C4-2B (cell line): ENCODE results near the gene MAP4K3.

Source experiments
- H3K27ac ChIP-seq: fragments of 450-650 bp; 2 replicates; pipeline ENCODE4 v1.5.1; 2017
- ZFX ChIP-seq: fragments of 450-650 bp; IDR thresholded peaks from 2 replicates; pipeline ENCODE4 v1.6.1; 2017
- TF ChIP-seq, protein P1 (sequence below): fragments of 450-650 bp; conservative IDR thresholded peaks from 2 replicates; pipeline ENCODE4 v1.5.1; 2017; ENCODE audit warnings: mild to moderate bottlenecking

The MAP4K3 gene

DNA sequence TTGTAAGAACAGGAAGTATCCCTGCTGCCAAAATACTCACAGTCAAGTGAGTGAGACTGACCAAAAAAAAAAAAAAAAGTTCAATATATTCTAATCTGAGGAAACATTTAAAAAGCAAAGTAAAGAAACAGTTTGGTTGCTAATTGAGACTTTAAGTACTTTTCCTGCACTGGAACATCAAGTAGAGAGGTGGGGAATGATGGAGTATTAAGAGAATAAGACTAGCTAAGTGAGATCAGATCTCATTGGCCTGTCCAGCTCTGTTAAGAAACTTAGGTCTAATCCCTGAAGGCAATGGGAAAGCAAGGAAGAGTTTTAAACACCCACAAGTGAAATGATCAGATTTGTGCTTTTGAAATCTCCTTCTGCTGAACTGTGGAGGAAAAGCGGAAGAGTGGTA, 27.8 kb upstream of the MAP4K3 start:
- TF ChIP-seq, protein P1, sequence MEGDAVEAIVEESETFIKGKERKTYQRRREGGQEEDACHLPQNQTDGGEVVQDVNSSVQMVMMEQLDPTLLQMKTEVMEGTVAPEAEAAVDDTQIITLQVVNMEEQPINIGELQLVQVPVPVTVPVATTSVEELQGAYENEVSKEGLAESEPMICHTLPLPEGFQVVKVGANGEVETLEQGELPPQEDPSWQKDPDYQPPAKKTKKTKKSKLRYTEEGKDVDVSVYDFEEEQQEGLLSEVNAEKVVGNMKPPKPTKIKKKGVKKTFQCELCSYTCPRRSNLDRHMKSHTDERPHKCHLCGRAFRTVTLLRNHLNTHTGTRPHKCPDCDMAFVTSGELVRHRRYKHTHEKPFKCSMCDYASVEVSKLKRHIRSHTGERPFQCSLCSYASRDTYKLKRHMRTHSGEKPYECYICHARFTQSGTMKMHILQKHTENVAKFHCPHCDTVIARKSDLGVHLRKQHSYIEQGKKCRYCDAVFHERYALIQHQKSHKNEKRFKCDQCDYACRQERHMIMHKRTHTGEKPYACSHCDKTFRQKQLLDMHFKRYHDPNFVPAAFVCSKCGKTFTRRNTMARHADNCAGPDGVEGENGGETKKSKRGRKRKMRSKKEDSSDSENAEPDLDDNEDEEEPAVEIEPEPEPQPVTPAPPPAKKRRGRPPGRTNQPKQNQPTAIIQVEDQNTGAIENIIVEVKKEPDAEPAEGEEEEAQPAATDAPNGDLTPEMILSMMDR: no peak
- TF ChIP-seq ZFX: no peak

DNA sequence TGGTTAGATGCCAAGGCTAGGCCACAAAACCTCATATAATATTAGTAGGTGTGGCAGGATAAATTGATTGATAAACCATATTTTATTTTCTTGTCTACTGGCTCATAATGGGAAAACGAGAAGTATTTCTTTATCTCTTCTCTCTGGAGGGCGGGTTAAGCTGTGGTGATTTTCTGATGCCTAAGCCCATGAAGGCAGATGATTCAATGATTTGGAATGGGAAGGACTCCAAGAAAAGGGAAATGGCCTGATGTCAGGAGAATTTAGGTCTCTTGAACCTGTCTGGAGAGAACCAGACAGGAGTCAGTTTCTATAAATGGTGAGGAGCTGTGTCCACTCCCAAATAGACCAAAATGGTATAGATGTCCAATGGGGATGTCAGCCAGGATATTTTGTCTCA, 18.7 kb upstream of the MAP4K3 start:
- no peak overlapping the region for H3K27ac ChIP-seq
- TF ChIP-seq, protein P1: no peak
- no peak for TF ChIP-seq ZFX

More for the DNA sequence above, 27.8 kb upstream of the MAP4K3 start:
- H3K27ac ChIP-seq: no peak overlapping the region

GRCh38 chr2:39452396-39452795, 15.3 kb upstream of the MAP4K3 start:
- TF ChIP-seq, protein P1: no peak
- TF ChIP-seq ZFX: no peak
- H3K27ac ChIP-seq: no peak overlapping the region

GRCh38 chr2:39451954-39452353, 14.9 kb upstream of the MAP4K3 start:
- no peak overlapping the region for H3K27ac ChIP-seq
- TF ChIP-seq, protein P1: no peak

DNA sequence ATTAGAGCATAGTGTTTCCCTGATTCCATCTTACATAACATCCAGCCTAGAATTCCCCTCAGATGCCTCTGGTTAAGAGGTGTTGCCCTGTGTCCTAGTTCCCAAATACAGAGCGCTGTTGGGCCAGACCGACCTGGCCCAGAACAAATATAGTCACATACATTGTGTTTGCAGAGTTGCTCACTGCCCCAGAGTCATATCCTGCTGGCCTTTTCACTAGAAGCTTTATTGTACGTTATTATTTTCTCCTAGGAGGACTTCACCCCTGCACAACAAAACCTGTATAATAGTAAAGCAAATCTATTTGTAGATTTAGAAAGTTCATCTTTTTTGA, 11.1 kb upstream of the MAP4K3 start:
- H3K27ac ChIP-seq: no peak overlapping the region

DNA sequence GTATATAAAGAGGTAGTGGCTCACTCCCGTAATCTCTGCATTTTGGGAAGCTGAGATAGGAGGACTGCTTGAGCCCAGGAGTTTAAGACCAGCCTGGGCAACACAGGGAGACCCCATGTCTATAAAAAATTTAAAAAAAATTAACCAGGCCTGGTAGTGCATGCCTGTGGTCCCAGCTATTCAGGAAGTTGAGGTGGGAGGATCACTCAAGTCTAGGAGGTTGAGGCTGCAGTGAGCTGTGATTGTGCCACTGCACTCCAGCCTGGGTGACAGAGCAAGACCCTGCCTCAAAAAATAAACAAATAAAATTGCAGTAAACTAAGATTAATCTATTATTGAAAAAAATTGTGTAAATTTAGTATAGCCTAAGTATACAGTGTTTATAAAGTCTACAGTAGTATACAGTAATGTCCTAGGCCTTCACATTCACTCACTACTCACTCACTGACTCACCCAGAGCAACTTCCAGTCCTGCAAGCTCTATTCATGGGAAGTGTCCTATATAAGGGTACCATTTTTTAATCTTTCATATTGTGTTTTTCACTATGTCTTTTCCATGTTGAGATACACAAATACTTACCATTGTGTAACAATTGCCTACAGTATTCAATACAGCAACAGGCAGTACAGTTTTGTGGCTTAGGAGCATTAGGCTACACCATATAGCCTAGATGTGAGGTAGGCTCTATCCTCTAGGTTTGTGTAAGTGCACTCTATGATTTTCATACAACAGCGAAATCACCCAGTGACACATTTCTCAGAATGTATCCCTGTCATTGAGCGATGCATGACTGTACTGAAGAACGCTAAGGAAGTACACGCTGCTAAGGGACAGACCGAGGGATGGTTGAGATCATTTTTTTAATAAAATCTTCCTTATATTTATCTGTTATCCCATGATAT, 10.4 kb upstream of the MAP4K3 start:
- H3K27ac ChIP-seq: no peak overlapping the region
- TF ChIP-seq ZFX: no peak
- TF ChIP-seq, protein P1: no peak

More for the DNA sequence above, 11.1 kb upstream of the MAP4K3 start:
- TF ChIP-seq, protein P1: no peak
- no peak for TF ChIP-seq ZFX

DNA sequence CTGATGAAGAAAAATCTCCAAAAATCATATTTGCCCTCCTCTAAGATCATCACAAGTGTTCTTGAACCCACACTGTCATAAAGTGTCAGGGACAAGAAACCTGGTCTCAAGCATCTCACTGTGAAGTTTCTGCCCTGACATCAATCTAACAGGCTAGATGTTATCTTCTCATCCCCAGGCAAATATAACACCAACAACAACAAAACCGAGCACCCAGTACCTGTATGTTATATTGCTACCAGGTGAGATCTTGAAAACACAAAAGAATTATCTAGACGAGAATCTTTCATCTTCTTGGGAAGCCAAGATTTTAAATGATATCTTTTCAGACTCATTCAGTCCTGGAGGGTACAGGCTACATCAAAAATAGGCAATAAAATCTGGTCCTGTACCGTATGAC, 8.8 kb upstream of the MAP4K3 start:
- TF ChIP-seq ZFX: no peak
- TF ChIP-seq, protein P1: no peak

More for the DNA sequence above, 8.8 kb upstream of the MAP4K3 start:
- H3K27ac ChIP-seq: no peak overlapping the region
